Hypothalamus (tissue), 51 donors: ENCODE results near the gene TRAF1.

Experiments
- DNase-seq, 51 donors: peaks; one replicate each; lab custom pipeline; 2025; lab: John Stamatoyannopoulos, UW

TRAF1 gene

GRCh38 chr9:120855827-120856670 lies 70.5 kb downstream of the TRAF1 start:
- DNase-seq: no peak

GRCh38 chr9:120854596-120855327 lies 71.8 kb downstream of the TRAF1 start:
- no peak for DNase-seq

GRCh38 chr9:120853198-120853597 lies 73.4 kb downstream of the TRAF1 start:
- DNase-seq: no peak
